SIG-M5 (cell line): ENCODE results near the gene NET1.
"Not testable (repeated sequence)": the region's sequence is repeated elsewhere in the genome, so short reads cannot be mapped to it uniquely, and the experiment has no call there.

Source experiments
- DNase-seq: peaks from one replicate; lab custom pipeline; 2025; lab: John Stamatoyannopoulos, UW

The NET1 gene

GRCh38 chr10:5462841-5463293 is 50.5 kb downstream of the NET1 start:
- DNase-seq: no peak

GRCh38 chr10:5464546-5464945 is 52.2 kb downstream of the NET1 start:
- no peak for DNase-seq

GRCh38 chr10:5465976-5466450 is 53.7 kb downstream of the NET1 start:
- no peak for DNase-seq

GRCh38 chr10:5466451-5467206 is 54.3 kb downstream of the NET1 start:
- no peak for DNase-seq

- DNase-seq: no peak
Observed at GRCh38 chr10:5467207-5467535, 54.8 kb downstream of the NET1 start.

- no peak for DNase-seq
Observed at GRCh38 chr10:5467634-5468255, 55.4 kb downstream of the NET1 start.

- no peak for DNase-seq
Observed at GRCh38 chr10:5468262-5469106, 56.1 kb downstream of the NET1 start.

GRCh38 chr10:5469353-5470061 is 57.1 kb downstream of the NET1 start:
- DNase-seq: no peak

- no peak for DNase-seq
Observed at GRCh38 chr10:5470062-5470751, 57.9 kb downstream of the NET1 start.

GRCh38 chr10:5474642-5475041 is 62.3 kb downstream of the NET1 start:
- not testable (repeated sequence) for DNase-seq

GRCh38 chr10:5475088-5475487 is 62.7 kb downstream of the NET1 start:
- DNase-seq: not testable (repeated sequence)

- DNase-seq: not testable (repeated sequence)
Observed at GRCh38 chr10:5475974-5476807, 63.8 kb downstream of the NET1 start.

- DNase-seq: no peak
Observed at GRCh38 chr10:5476918-5477525, 64.7 kb downstream of the NET1 start.

- DNase-seq: no peak
Observed at GRCh38 chr10:5477948-5478693, 65.8 kb downstream of the NET1 start.

- DNase-seq: no peak
Observed at GRCh38 chr10:5478694-5479305, 66.4 kb downstream of the NET1 start.

GRCh38 chr10:5479481-5480161 is 67.3 kb downstream of the NET1 start:
- DNase-seq: no peak

GRCh38 chr10:5480162-5480941 is 68.0 kb downstream of the NET1 start:
- no peak for DNase-seq
